Activated CD4-positive, alpha-beta T cell treated with anti-CD3 and anti-CD28 coated beads for 36 hours (primary cell): Measurements from ENCODE around the gene MTOR. TPM values are rescaled to one million over a fixed set of nuclear protein-coding genes. Genes with fewer than 3 reads are reported as not detected.
A peak's percentile ranks its signal among the peaks of the same experiment; 100 is the strongest.

Experiments
- ATAC-seq: fragments of 200-7000 bp; cut with Tn5 transposase; one replicate; pipeline ENCODE4 v1.10.0; 2021; ENCODE audit warnings: mild to moderate bottlenecking, moderate library complexity
- CTCF ChIA-PET: fragments of 350-600 bp; sonication (Branson Sonifier 250); formaldehyde crosslinking; loops from one replicate; lab custom pipeline; 2021; ENCODE audit warnings: antibody characterized with exemption; lab: Charles Lee
- POLR2A ChIA-PET: fragments of 350-600 bp; sonication (Branson Sonifier 250); formaldehyde crosslinking; loops from one replicate; lab custom pipeline; 2021; ENCODE audit warnings: antibody characterized with exemption, inconsistent platforms; lab: Charles Lee
- DNase-seq: peaks from one replicate; pipeline ENCODE4 v3.0.0-alpha.2; 2020
- H3K27ac Mint-ChIP-seq: one replicate; pipeline ENCODE4 v1.8.0; 2021; ENCODE audit warnings: mixed read lengths
- H3K27me3 Mint-ChIP-seq: one replicate; pipeline ENCODE4 v1.8.0; 2021; ENCODE audit warnings: mixed read lengths
- H3K36me3 Mint-ChIP-seq: one replicate; pipeline ENCODE4 v1.8.0; 2021; ENCODE audit warnings: low read depth, mixed read lengths
- H3K4me1 Mint-ChIP-seq: one replicate; pipeline ENCODE4 v1.8.0; 2021; ENCODE audit warnings: mixed read lengths
- H3K4me3 Mint-ChIP-seq: one replicate; pipeline ENCODE4 v1.8.0; 2021; ENCODE audit warnings: mild to moderate bottlenecking, moderate library complexity, mixed read lengths
- H3K9me3 Mint-ChIP-seq: one replicate; pipeline ENCODE4 v1.8.0; 2021; ENCODE audit warnings: low read depth, mixed read lengths
- intact Hi-C, 2 experiments: fragments of 100-400 bp; cut with DNase I in 1 of 2; cut with micrococcal nuclease in 1 of 2; formaldehyde crosslinking; loops; one replicate each; pipeline versions ENCODE4 v1.14.2 to v1.15.1; 2022 to 2024; cut with DNase I, micrococcal nuclease
- total RNA-seq, 2 experiments: library from RNA; stranded (reverse); gene quantifications; one replicate each; pipeline ENCODE4 v1.2.3, GENCODE V29; 2021

MTOR gene
- total RNA-seq, 2 experiments from 2014 or later = 32.3 to 36.3 TPM

DNA sequence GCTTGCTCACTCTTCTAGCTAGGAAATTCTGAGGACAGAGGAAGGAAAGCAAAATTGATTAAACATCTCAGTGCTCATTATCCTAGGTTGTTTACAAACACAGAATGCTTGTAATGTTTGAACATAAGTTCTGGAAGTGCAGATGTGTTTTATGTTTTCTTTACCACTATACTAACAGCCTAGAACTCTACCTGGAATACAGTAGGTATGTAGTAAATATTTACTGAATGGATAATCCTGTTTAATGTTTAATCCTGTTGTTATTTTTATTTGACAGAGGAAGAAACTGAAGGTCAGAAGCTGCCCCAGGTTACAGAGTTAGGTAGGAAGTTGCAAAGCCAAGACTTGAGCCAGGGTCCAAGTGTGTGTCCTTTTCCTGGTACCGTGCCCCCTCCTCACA, 6.1 kb downstream of the MTOR start:
- intact Hi-C loops = no loop called here
- no peak overlapping the region for H3K27ac Mint-ChIP-seq
- peaks cover 45% of the 10 kb centered on the region for H3K36me3 Mint-ChIP-seq
- ATAC-seq (no peak), DNase-seq (no peak)
- H3K9me3 Mint-ChIP-seq = no peaks in the 10 kb centered on the region
- CTCF ChIA-PET = interaction anchor here (0.6 to 0.8 kb wide), 2 partner anchors 390 to 423 kb away, joined by 3 read pairs; no protein-coding TSS in a partner anchor
- POLR2A ChIA-PET = interaction anchor here (0.5 kb wide), 1 partner anchor 25 kb away, joined by 4 read pairs; no protein-coding TSS in a partner anchor
- H3K4me3 Mint-ChIP-seq = no peak overlapping the region
- no peaks in the 10 kb centered on the region for H3K27me3 Mint-ChIP-seq
- peaks cover 7% of the 10 kb centered on the region for H3K4me1 Mint-ChIP-seq

- ATAC-seq (no peak), DNase-seq (no peak)
- peaks cover 57% of the 10 kb centered on the region for H3K36me3 Mint-ChIP-seq
- CTCF ChIA-PET = interaction anchor here (1.8 kb wide), 1 partner anchor 11 kb away, joined by 7 read pairs; no protein-coding TSS in a partner anchor
- intact Hi-C loops = no loop called here
- H3K4me1 Mint-ChIP-seq = no peaks in the 10 kb centered on the region
- no peaks in the 10 kb centered on the region for H3K27me3 Mint-ChIP-seq
- no peak overlapping the region for H3K4me3 Mint-ChIP-seq
- H3K27ac Mint-ChIP-seq = no peak overlapping the region
- POLR2A ChIA-PET = no interaction called here
- H3K9me3 Mint-ChIP-seq = no peaks in the 10 kb centered on the region
Observed at GRCh38 chr1:11253226-11253625, 9.1 kb downstream of the MTOR start.

DNA sequence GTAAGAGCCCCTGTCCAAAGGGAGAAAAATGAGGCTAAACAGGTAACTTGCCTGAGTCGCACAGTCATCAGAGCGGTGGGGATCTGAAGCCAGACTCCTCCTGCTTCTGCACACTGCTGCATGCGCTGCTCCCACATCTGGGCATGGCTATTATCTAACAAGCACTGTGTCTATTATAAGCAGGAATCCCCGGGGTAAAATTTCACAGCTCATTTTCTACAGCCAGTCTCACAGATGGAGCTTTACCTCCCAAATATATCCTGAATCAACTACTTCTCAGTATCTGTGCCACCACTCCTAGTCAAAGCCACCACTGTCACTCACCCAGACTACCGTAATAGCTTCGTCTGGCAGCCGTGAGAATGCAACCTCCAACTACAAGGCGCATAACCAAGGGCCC, 9.8 kb downstream of the MTOR start:
- intact Hi-C loops = no loop called here
- Mint-ChIP-seq H3K4me1 (peaks cover 2% of the 10 kb centered on the region), H3K27me3 (no peaks in the 10 kb centered on the region), H3K4me3 (no peak overlapping the region), H3K9me3 (no peaks in the 10 kb centered on the region), H3K36me3 (peaks cover 58% of the 10 kb centered on the region), H3K27ac (no peak overlapping the region)
- DNase-seq (no peak), ATAC-seq (no peak)
- POLR2A ChIA-PET = no interaction called here
- CTCF ChIA-PET = interaction anchor here (1.8 kb wide), 1 partner anchor 11 kb away, joined by 7 read pairs; no protein-coding TSS in a partner anchor

DNA sequence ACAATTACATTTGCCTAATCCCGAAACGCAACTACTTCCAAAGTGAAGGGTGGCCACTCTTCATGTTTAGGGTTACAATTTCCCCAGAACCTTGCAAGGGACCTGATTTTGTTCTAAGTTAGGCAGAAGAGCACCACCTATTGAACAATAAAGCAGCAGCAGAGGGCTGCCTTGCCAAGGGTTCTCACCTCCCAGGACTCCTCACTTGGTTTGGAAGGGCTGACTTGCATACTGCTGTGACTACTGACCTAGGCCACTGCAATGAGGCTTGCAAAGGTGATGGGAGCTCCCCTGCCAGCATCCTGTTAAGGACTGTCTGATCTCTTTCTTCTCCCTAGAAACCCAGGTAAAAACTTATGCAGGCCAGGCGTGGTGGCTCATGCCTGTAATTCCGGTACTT, 14.2 kb downstream of the MTOR start:
- H3K9me3 Mint-ChIP-seq = no peaks in the 10 kb centered on the region
- peaks cover 40% of the 10 kb centered on the region for H3K36me3 Mint-ChIP-seq
- H3K4me1 Mint-ChIP-seq = peaks cover 7% of the 10 kb centered on the region
- DNase-seq (no peak), ATAC-seq (no peak)
- ChIA-PET POLR2A (no interaction called here), CTCF (interaction anchor here (0.7 to 0.9 kb wide), 3 partner anchors 75 to 398 kb away, joined by 3 to 4 read pairs (median 3); no protein-coding TSS in a partner anchor)
- H3K27ac Mint-ChIP-seq = no peak overlapping the region
- intact Hi-C loops = loop anchor here in 1 of 2 experiments (10.0 kb wide), 1 partner anchor 117 kb away; no protein-coding TSS in a partner anchor
- H3K27me3 Mint-ChIP-seq = no peaks in the 10 kb centered on the region
- no peak overlapping the region for H3K4me3 Mint-ChIP-seq

DNA sequence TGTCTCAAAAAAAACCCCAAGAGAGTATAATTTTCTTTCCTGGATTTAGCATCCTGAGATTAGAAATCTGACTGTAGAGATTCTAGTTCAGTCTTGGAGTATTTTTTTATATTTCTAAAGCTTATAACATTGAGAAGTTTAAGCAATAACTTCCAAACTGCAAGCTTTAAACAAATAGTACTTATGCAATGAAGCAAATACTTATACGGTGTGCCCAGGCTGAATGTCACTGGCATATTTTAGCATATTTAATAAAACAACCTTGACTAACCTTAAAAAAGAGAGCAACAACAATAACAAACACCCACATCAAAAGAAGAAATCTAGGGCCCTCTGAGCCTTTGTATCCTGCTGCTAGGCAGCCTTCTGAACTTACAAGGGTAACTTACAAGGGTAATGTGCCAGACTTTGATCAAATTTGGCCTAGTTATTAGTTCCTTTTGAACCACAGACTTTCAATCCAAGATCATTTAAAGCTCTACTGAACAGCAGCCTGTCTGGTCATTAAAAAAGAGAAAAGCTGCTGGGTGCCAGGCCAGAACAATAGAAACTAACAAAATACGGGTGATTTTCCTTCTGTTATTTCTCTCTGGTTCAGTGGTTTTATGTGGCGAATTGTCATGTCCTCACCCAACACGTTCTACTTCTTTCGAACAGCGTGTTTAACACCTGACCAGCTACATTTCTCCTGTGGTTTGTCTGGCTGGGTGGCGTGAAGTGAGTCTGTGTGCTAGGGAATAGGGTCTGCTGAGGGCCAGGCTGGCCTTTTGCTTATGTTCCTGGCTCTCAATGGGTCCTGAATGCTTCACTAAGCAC, 16.2 kb downstream of the MTOR start:
- CTCF ChIA-PET = interaction anchor here (0.6 to 2.0 kb wide), 5 partner anchors 17 to 397 kb away, joined by 3 to 6 read pairs (median 5); partner anchors contain the start of gene MTOR
- Mint-ChIP-seq H3K27me3 (no peaks in the 10 kb centered on the region), H3K4me1 (peaks cover 10% of the 10 kb centered on the region), H3K4me3 (no peak overlapping the region), H3K9me3 (no peaks in the 10 kb centered on the region), H3K36me3 (peaks cover 34% of the 10 kb centered on the region), H3K27ac (peak overlapping the region; percentile 30)
- POLR2A ChIA-PET = interaction anchor here (0.6 kb wide), 1 partner anchor 12 kb away, joined by 3 read pairs; no protein-coding TSS in a partner anchor
- no peak for DNase-seq
- intact Hi-C loops = loop anchor here in 1 of 2 experiments (10.0 kb wide), 1 partner anchor 119 kb away; no protein-coding TSS in a partner anchor
- ATAC-seq = no peak

GRCh38 chr1:11245248-11245647, 17.1 kb downstream of the MTOR start:
- POLR2A ChIA-PET = interaction anchor here (0.6 kb wide), 1 partner anchor 11 kb away, joined by 3 read pairs; no protein-coding TSS in a partner anchor

GRCh38 chr1:11238311-11238710, 24.0 kb downstream of the MTOR start:
- Mint-ChIP-seq H3K9me3 (no peaks in the 10 kb centered on the region), H3K4me1 (peaks cover 9% of the 10 kb centered on the region), H3K27me3 (no peaks in the 10 kb centered on the region), H3K27ac (no peak overlapping the region), H3K4me3 (no peak overlapping the region), H3K36me3 (peaks cover 42% of the 10 kb centered on the region)
- no peak for DNase-seq
- CTCF ChIA-PET = interaction anchor here (0.6 to 1.1 kb wide), 4 partner anchors 12 to 407 kb away, joined by 3 to 4 read pairs (median 3); no protein-coding TSS in a partner anchor
- intact Hi-C loops = no loop called here
- POLR2A ChIA-PET = interaction anchor here (0.7 kb wide), 1 partner anchor 92 kb away, joined by 11 read pairs; no protein-coding TSS in a partner anchor
- no peak for ATAC-seq

More at GRCh38 chr1:11245248-11245647, 17.1 kb downstream of the MTOR start:
- Mint-ChIP-seq H3K4me3 (no peak overlapping the region), H3K27me3 (no peaks in the 10 kb centered on the region), H3K36me3 (peaks cover 31% of the 10 kb centered on the region), H3K27ac (no peak overlapping the region), H3K9me3 (no peaks in the 10 kb centered on the region), H3K4me1 (peaks cover 10% of the 10 kb centered on the region)
- ATAC-seq (no peak), DNase-seq (no peak)
- intact Hi-C loops = loop anchor here in 1 of 2 experiments (10.0 kb wide), 1 partner anchor 120 kb away; no protein-coding TSS in a partner anchor
- CTCF ChIA-PET = interaction anchor here (0.9 to 2.0 kb wide), 5 partner anchors 17 to 400 kb away, joined by 3 to 5 read pairs (median 5); partner anchors contain the start of gene MTOR

- CTCF ChIA-PET = interaction anchor here (1.2 kb wide), 1 partner anchor 200 kb away, joined by 3 read pairs; no protein-coding TSS in a partner anchor
- Mint-ChIP-seq H3K4me3 (no peak overlapping the region), H3K4me1 (peaks cover 9% of the 10 kb centered on the region), H3K27ac (no peak overlapping the region), H3K36me3 (peaks cover 41% of the 10 kb centered on the region), H3K9me3 (no peaks in the 10 kb centered on the region), H3K27me3 (no peaks in the 10 kb centered on the region)
- DNase-seq (no peak), ATAC-seq (no peak)
- intact Hi-C loops = no loop called here
- POLR2A ChIA-PET = no interaction called here
Observed at GRCh38 chr1:11237356-11237755, 25.0 kb downstream of the MTOR start.

GRCh38 chr1:11233208-11233607, 29.1 kb downstream of the MTOR start:
- Mint-ChIP-seq H3K27ac (no peak overlapping the region), H3K4me3 (no peak overlapping the region), H3K4me1 (peaks cover 6% of the 10 kb centered on the region), H3K36me3 (peaks cover 39% of the 10 kb centered on the region), H3K27me3 (no peaks in the 10 kb centered on the region), H3K9me3 (no peaks in the 10 kb centered on the region)
- ATAC-seq (no peak), DNase-seq (no peak)
- POLR2A ChIA-PET = no interaction called here
- intact Hi-C loops = no loop called here
- CTCF ChIA-PET = interaction anchor here (0.7 kb wide), 1 partner anchor 344 kb away, joined by 6 read pairs; no protein-coding TSS in a partner anchor

- ATAC-seq (no peak), DNase-seq (no peak)
- H3K4me1 Mint-ChIP-seq = peaks cover 11% of the 10 kb centered on the region
- ChIA-PET POLR2A (no interaction called here), CTCF (interaction anchor here (0.7 to 4.5 kb wide), 4 partner anchors 12 to 455 kb away, joined by 3 to 18 read pairs (median 10); no protein-coding TSS in a partner anchor)
- H3K4me3 Mint-ChIP-seq = no peak overlapping the region
- no peaks in the 10 kb centered on the region for H3K27me3 Mint-ChIP-seq
- H3K36me3 Mint-ChIP-seq = peaks cover 48% of the 10 kb centered on the region
- no peaks in the 10 kb centered on the region for H3K9me3 Mint-ChIP-seq
- H3K27ac Mint-ChIP-seq = no peak overlapping the region
- intact Hi-C loops = no loop called here
Observed at GRCh38 chr1:11229203-11229602, 33.1 kb downstream of the MTOR start.
